Epithelial cell of proximal tubule (primary cell): ENCODE data around the gene UBP1. TPM values are rescaled to one million over a fixed set of nuclear protein-coding genes. Genes with fewer than 3 reads are reported as not detected.

Source experiments
- DNase-seq: peaks from one replicate; pipeline ENCODE4 v3.0.0-alpha.2; 2011; ENCODE audit warnings: low read depth
- H3K4me3 ChIP-seq: 2 replicates; pipeline ENCODE4 v1.5.1; 2011; ENCODE audit warnings: low read depth, mild to moderate bottlenecking, low read length
- total RNA-seq: library from RNA; depleted of rRNA; stranded (reverse); fragments of >200 nt; gene quantifications from 2 replicates; pipeline ENCODE4 v1.2.3, GENCODE V29; 2015
- TF ChIP-seq, protein P1 (sequence below): conservative IDR thresholded peaks from 2 replicates; pipeline ENCODE4 v1.5.1; 2012; ENCODE audit warnings: low read depth, mild to moderate bottlenecking, low read length

UBP1 gene
- total RNA-seq, 1 donor from 2014 or later: 38.3 TPM

DNA sequence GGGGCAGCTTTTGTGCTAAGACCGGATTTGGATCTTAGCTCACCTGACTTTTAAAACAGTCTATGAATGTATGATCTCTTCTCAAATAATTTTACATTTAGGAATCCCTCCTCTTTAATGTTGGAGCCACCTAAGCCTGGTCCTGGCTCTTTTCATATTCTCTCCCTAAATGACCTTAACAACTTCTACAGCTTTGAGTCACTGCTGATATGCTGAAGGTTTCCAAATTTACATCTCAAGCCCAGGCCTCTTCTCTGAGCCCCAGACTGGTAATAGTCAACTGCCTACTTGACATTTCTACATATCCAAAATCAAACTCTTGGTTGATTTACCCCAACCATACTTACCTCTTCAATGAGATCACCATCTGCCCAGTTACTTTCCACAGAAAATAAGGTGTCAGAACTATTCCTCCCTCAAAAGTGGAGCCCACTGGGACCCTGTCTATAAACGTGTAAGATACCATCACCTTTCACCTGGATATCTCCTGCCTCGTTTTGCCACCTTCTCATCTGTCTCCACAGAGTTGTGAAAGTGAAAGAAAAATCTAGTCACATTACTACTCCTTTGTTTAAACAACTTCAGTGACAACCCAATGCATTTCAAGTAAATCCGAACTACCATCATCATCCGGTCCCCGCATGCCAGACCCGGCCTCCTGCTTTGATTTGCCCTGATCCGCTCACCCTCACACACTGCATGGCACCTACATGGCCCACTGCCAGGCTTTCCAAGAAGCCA is 48.8 kb downstream of the UBP1 start:
- no peak for DNase-seq
- no peak overlapping the region for H3K4me3 ChIP-seq
- TF ChIP-seq, protein P1, sequence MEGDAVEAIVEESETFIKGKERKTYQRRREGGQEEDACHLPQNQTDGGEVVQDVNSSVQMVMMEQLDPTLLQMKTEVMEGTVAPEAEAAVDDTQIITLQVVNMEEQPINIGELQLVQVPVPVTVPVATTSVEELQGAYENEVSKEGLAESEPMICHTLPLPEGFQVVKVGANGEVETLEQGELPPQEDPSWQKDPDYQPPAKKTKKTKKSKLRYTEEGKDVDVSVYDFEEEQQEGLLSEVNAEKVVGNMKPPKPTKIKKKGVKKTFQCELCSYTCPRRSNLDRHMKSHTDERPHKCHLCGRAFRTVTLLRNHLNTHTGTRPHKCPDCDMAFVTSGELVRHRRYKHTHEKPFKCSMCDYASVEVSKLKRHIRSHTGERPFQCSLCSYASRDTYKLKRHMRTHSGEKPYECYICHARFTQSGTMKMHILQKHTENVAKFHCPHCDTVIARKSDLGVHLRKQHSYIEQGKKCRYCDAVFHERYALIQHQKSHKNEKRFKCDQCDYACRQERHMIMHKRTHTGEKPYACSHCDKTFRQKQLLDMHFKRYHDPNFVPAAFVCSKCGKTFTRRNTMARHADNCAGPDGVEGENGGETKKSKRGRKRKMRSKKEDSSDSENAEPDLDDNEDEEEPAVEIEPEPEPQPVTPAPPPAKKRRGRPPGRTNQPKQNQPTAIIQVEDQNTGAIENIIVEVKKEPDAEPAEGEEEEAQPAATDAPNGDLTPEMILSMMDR: no peak

DNA sequence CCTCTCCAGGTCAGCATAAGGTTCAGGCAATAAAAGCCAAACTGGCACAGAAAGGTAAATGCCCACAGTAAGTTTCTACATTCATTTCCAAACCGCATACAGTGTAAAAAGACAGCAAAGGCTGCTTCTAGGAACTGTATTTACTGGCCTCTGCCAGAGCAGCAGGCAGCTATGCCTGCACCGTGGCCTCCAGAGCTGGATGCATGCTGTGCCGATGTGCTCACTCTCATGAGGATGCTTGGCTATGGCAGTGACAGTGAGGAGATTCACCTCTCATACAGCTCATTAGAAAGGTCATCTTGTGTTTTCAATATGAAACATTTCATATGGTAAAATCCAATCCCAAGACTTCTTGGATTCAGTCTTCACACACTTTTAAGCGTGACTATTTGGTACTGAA is 50.3 kb downstream of the UBP1 start:
- TF ChIP-seq, protein P1: no peak
- no peak overlapping the region for H3K4me3 ChIP-seq
- DNase-seq: no peak

DNA sequence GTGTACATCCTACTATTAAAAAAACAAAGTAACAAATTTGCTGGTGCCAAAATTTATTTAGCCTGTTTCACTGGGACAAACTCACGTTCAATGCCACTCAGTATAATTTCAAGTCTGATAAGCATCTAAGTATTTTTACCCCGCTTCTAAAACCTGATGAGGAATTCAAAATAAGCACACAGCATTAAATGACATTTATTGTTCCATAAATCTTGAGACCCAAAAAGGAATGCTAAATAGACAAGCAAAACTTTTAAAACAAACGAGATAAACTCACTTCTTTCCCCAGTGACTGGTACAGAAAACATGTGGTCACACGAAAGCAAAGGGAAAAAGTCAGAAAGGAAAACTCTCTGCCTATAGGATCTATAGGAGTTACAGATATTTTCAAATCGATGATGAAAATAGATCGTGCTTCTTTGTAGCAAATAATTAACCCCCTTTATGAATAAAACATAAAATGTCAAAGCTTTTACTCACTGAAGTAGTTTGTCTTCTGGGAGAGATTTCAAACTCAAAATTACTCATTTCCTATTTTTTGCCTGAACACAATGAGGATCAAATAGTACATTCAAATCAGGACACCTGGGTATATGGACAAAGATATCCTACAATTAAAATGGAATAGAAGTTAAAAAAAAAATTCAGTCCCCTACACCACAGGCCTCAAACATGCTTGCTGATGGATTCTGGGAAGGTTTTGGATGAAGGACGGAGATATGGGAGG is 51.7 kb downstream of the UBP1 start:
- DNase-seq: no peak
- TF ChIP-seq, protein P1: no peak
- H3K4me3 ChIP-seq: no peak overlapping the region

DNA sequence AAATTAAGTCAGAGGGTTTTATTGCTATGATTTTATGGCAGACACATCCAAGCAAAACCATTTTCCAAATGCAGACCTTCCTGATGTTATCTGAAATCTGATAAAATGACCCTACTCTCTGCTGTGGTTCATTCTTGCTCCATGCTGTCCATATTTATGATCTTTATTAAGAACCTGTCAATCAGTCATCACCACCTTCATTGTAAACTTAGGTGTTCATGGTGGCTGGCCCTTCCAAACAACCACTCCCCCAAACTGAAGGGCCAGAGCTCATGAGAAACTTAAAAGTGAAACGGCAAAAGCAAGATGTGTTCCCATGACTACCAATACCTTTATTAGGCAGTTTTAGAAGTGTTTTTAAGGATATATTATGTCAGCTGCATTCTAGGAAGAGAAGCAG is 53.6 kb downstream of the UBP1 start:
- no peak overlapping the region for H3K4me3 ChIP-seq
- TF ChIP-seq, protein P1: no peak
- no peak for DNase-seq

DNA sequence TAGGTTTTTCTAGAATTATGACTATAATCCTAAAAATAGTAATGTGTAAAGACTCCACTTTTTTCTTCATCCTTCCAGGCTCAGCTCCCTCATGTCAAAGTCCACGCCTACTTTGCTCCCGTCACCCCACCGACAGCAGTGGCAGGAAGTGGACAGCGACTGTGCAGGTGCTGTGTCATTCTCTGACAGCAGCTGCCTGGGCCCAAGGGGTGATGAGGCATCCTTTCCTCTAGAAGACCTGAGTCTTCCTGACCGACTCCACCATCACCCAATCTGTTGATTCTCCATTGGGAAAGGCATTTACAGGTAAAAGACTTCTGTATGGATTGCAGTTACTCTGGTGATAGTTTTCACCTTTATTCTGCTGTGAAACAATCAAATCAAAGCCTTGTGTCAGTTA is 54.8 kb downstream of the UBP1 start:
- H3K4me3 ChIP-seq: no peak overlapping the region
- no peak for DNase-seq
- TF ChIP-seq, protein P1: no peak

DNA sequence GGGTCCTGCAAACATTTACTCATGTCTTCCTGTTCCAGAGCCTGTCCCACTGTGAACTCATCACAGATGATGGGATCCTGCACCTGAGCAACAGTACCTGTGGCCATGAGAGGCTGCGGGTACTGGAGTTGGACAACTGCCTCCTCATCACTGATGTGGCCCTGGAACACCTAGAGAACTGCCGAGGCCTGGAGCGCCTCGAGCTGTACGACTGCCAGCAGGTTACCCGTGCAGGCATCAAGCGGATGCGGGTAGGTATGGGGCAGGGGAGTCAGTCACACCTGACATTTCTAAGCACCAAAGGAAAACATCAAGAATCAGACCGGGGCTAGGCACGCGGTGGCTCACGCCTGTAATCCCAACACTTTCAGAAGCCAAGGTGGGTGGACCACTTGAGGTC is 56.3 kb downstream of the UBP1 start:
- TF ChIP-seq, protein P1: no peak
- H3K4me3 ChIP-seq: no peak overlapping the region
- no peak for DNase-seq
